Body of pancreas (tissue), 4 donors: ENCODE measurements around the gene TICAM2. TPM values are rescaled to one million over a fixed set of nuclear protein-coding genes. Genes with fewer than 3 reads are reported as not detected.

Experiments
- ATAC-seq: fragments of 150-250 bp; one replicate; pipeline ENCODE4 v1.9.1; 2016
- DNase-seq, 4 donors: peaks; one replicate each; pipeline ENCODE4 v3.0.0-alpha.2; 2019
- H3K27ac ChIP-seq, 4 donors: fragments of 200-600 bp; sonication (generic); 1 replicate in 3 of 4; 2 replicates in 1 of 4; pipeline versions ENCODE4 v1.5.1 to v1.6.1; 2016 to 2019; ENCODE audit warnings: mild to moderate bottlenecking in 1 of 4, mixed read lengths in 1 of 4, moderate library complexity in 1 of 4
- H3K27me3 ChIP-seq, 2 donors: fragments of 200-600 bp; sonication (generic); one replicate each; pipeline ENCODE4 v1.6.0; 2016; ENCODE audit warnings: mild to moderate bottlenecking in 1 of 2
- H3K36me3 ChIP-seq, 2 donors: fragments of 200-600 bp; sonication (generic); replicated peaks in 1 of 2; 2 replicates each; pipeline ENCODE4 v1.5.1; 2016; ENCODE audit warnings: low read depth in 2 of 2; ENCODE audit not compliant: insufficient read depth in 1 of 2
- H3K4me1 ChIP-seq: fragments of 200-600 bp; sonication (generic); one replicate; pipeline ENCODE4 v1.6.0; 2016
- H3K4me3 ChIP-seq, 2 donors: fragments of 200-600 bp; sonication (generic); 1 replicate in 1 of 2; 2 replicates in 1 of 2; pipeline ENCODE4 v1.5.1; 2016 to 2019
- H3K9me3 ChIP-seq, 3 donors: fragments of 200-600 bp; sonication (generic); 1 replicate in 2 of 3; 2 replicates in 1 of 3; pipeline ENCODE4 v1.5.1; 2016
- POLR2A ChIP-seq, 3 donors: fragments of 450-650 bp; IDR thresholded peaks; one replicate each; pipeline ENCODE4 v1.6.1; 2016; ENCODE audit warnings: antibody characterized with exemption in 3 of 3, mild to moderate bottlenecking in 2 of 3
- WGBS, 2 donors: methylation state at CpG; one replicate each; pipeline ENCODE4 v1.1.5; 2017; 5-methylcytosine and 5-hydroxymethylcytosine counted together
- intact Hi-C: fragments of 100-400 bp; cut with DNase I; formaldehyde crosslinking; loops from one replicate; pipeline ENCODE4 v1.15.1; 2023
- total RNA-seq, 2 donors: library from RNA; depleted of rRNA; stranded (reverse); fragments of >200 nt; gene quantifications; one replicate each; pipeline ENCODE4 v1.1.0, GENCODE V29; 2016
- TF ChIP-seq, protein P1 (sequence below), 7 experiments: fragments of 450-650 bp in 4 of 7; fragments of 200-600 bp in 3 of 7; sonication (generic) in 3 of 7; IDR thresholded peaks; one replicate each; pipeline ENCODE4 v1.5.1; 2016 to 2019; ENCODE audit warnings: antibody characterized with exemption in 7 of 7

The TICAM2 gene
- total RNA-seq, 2 donors from 2014 or later: 0.52 to 1.6 TPM

DNA sequence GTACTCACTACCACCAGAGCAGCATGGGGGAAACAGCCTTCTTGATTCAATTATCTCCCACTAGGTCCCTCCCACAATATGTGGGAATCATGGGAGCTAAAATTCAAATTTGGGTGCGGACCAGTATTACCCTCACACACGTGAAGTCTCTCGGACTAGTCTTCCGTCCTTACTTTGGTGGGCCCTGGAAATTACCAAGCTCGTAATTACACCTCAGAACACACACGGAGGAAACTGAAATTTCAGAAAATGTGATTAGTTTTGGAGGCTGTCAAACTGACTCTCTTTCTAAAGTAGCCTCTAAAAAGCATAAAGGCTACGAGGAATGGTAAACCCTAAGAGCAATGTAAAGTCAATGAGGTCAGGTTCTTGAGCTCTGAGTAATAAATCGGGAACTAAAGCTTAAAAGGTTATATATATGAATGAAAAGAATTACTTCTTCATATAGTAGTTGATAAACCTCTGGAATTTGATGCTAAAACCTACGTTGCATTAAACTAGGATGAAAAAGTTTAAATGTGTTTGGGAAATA lies 56.9 kb downstream of the TICAM2 start:
- H3K9me3 ChIP-seq: no peaks in the 10 kb centered on the region
- 97 to 100% methylated on average over 9 of the region's 9 CpGs for WGBS, 2 donors
- H3K36me3 ChIP-seq: no peaks in the 10 kb centered on the region
- no peaks in the 10 kb centered on the region for H3K27me3 ChIP-seq
- intact Hi-C loops: no loop called here
- H3K27ac ChIP-seq: peak overlapping the region in 3 of 4 donors; percentile 99 to 100 (median 100)
- peaks cover 14% of the 10 kb centered on the region for H3K4me1 ChIP-seq
- H3K4me3 ChIP-seq: no peak overlapping the region
- no peak for ATAC-seq
- TF ChIP-seq, protein P1, sequence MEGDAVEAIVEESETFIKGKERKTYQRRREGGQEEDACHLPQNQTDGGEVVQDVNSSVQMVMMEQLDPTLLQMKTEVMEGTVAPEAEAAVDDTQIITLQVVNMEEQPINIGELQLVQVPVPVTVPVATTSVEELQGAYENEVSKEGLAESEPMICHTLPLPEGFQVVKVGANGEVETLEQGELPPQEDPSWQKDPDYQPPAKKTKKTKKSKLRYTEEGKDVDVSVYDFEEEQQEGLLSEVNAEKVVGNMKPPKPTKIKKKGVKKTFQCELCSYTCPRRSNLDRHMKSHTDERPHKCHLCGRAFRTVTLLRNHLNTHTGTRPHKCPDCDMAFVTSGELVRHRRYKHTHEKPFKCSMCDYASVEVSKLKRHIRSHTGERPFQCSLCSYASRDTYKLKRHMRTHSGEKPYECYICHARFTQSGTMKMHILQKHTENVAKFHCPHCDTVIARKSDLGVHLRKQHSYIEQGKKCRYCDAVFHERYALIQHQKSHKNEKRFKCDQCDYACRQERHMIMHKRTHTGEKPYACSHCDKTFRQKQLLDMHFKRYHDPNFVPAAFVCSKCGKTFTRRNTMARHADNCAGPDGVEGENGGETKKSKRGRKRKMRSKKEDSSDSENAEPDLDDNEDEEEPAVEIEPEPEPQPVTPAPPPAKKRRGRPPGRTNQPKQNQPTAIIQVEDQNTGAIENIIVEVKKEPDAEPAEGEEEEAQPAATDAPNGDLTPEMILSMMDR (IDR thresholded peaks at IDR 0.05): no peak
- TF ChIP-seq POLR2A (IDR thresholded peaks at IDR 0.05): no peak
- no peak for DNase-seq

DNA sequence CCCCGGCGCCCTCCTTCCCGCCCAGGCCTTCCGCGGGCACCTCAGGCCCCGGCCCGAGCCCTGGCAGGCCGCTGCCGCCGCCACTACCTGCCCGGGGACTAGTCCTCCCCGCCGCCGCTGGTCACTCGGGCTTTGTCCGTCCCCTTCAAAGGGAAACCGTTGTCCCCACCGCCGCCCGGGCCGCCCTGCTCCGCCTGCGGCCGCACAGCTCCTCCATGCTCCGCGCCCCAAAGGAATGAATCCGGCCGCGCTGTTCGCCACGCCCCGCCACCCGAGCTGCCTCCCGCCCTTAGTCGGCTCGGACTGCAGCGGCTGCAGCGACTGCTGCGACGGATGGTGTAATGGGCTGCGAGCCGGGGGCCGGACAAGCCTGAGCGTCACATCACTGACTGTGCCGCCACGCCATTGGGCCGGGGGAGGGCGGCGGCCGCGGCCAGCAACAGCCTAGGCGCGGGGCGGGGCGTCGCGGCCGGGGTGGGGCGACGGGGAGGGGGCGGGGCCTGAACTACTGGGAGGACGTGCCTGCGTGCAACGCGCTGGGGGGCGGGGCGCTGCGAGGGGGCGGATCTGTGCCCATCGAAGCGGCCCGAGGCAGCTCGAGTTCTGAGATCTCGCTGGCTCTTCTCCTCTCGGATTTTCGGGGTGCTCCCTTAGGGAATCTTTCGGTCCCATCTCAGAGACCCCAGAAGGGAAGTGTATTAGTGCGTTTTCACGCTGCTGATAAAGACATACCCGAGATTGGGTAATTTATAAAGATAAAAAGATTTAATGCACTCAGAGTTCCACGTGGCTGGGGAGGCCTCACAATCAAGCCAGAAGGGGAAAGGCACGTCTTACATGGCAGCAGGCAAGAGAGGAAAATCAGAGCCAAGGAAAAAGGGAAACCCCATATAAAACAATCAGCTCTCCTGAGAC lies 57.6 kb downstream of the TICAM2 start, which contains the start of gene FEM1C:
FEM1C (minus strand) TSS at position 340 of the 915 bp plus-strand sequence. CDS start 1,282 bp downstream, outside the sequence.
- peak; percentile 97 for ATAC-seq
- intact Hi-C loops: no loop called here
- DNase-seq: peak; percentile 98 to 99 (median 98)
- no peaks in the 10 kb centered on the region for H3K36me3 ChIP-seq
- H3K4me3 ChIP-seq: peak within 1 kb of the TSS; percentile 53 to 79
- H3K9me3 ChIP-seq: no peaks in the 10 kb centered on the region
- 1% methylated on average over 17 to 61 of the region's 82 CpGs for WGBS, 2 donors
- peak within 1 kb of the TSS; percentile 96 to 100 (median 100) for H3K27ac ChIP-seq
- H3K4me1 ChIP-seq: peaks cover 22% of the 10 kb centered on the region
- H3K27me3 ChIP-seq: no peaks in the 10 kb centered on the region
- TF ChIP-seq, protein P1 (IDR thresholded peaks at IDR 0.05): peak in 2 of 7 experiments; percentile 9 to 10
- TF ChIP-seq POLR2A (IDR thresholded peaks at IDR 0.05): peak; percentile 100

DNA sequence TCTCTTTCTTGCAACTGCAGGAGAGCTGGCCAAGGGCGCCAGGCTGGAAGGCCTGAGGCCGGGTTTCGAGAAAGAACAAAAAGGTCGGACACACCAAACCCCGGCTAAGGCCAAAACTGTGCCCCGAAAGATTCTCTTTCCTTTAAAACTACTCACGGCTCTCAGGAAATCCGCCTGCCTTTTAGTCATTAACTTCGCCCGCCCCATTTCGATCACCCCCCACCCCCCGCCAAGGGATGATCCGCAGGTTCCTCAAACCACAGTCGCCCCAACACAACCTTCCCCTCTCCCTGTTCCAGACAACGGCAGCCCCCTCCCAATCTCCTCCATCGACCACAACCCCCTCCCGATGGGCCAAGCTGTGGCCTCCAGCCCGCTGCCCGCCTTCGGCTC lies 58.2 kb downstream of the TICAM2 start:
- Histone ChIP-seq H3K4me3 (peak overlapping the region; percentile 53 to 79), H3K4me1 (peaks cover 28% of the 10 kb centered on the region), H3K27ac (peak overlapping the region; percentile 96 to 100 (median 100)), H3K9me3 (no peaks in the 10 kb centered on the region), H3K27me3 (no peaks in the 10 kb centered on the region), H3K36me3 (no peaks in the 10 kb centered on the region)
- intact Hi-C loops: no loop called here
- TF ChIP-seq, protein P1 (IDR thresholded peaks at IDR 0.05): no peak
- no peak for TF ChIP-seq POLR2A (IDR thresholded peaks at IDR 0.05)
- DNase-seq: peak in 2 of 4 donors; percentile 57
- peak; percentile 38 for ATAC-seq
- 0 to 1% methylated on average over 20 of the region's 20 CpGs for WGBS, 2 donors

DNA sequence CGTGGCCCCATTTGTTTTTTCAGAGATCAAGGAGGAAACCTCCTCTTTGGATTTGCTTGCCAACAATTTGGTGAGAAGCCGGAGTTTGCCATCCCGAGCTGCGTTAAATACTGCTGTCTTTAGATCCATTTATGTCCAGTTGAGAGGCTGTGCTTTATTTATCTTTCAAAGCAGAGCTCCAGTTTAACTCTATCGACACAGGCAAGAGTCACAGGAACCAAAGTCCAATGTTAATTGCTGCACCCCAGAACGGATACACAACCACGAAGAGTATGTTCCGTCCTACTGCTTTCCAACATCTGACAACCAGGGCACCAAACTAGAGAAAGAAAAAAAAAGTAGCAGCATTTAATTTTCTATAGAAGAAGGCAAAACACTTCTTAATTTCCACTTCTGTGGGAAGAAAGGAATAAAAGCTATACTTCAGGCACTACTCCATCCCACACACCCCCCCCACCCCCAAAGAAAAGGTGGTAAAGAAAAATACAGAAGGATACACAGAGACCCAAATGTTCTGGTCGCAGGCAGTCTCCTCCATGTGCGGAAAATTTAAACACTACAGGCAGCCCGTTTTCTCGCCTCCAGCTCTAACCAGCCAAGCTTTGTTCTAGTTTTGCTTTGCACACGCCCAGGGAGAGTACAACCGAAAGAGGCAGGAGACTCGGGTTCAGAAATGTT lies 58.8 kb downstream of the TICAM2 start:
- Histone ChIP-seq H3K4me1 (peaks cover 33% of the 10 kb centered on the region), H3K36me3 (no peaks in the 10 kb centered on the region), H3K4me3 (peak overlapping the region; percentile 53 to 79), H3K9me3 (no peaks in the 10 kb centered on the region), H3K27me3 (no peaks in the 10 kb centered on the region), H3K27ac (peak overlapping the region; percentile 96 to 100 (median 100))
- ATAC-seq (peak; percentile 15), DNase-seq (peak in 3 of 4 donors; percentile 37 to 66 (median 53))
- intact Hi-C loops: no loop called here
- TF ChIP-seq, protein P1 (IDR thresholded peaks at IDR 0.05): no peak
- no peak for TF ChIP-seq POLR2A (IDR thresholded peaks at IDR 0.05)
- WGBS, 2 donors: 1 to 5% methylated on average over 15 of the region's 15 CpGs
